GM19328 (cell line): Measurements from ENCODE around the gene HOXC11.

ENCODE experiments used
- ATAC-seq: cut with Tn5 transposase; IDR thresholded peaks from one replicate; pipeline ENCODE4 v1.9.1; 2021; ENCODE audit warnings: mild to moderate bottlenecking, moderate library complexity; ENCODE audit not compliant: unreplicated experiment

Gene HOXC11

DNA sequence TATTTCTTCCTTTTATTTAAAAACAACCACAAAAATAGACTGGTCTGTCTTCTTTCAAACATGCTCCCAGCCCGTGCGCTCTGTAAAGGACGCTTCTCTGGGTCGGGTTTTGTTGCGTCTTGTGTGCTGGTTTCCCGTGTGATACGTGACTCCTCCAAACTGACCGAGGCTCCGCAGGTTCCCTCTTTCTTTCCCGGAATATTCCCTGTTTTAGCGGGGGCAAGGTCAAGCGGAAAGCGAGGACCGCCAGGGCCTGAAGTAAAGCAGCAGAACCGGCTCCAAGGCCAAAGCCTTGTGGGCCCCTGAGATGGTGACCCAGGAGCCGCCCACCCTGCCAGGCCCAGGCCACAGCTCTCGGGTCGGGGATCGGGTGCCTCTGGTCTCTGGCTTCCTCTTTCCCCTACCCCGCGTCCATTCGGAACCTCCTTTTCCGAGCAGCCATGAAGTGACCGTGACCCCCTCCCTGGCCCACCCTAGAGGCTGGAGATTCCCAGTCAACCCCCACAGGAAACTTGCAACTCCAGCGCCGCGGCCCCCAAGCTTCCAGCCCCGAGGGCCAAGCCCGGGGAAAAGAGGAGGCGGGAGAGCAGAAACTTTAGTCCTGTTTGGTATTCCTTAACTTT, 11.1 kb downstream of the HOXC11 start:
- ATAC-seq: no peak

DNA sequence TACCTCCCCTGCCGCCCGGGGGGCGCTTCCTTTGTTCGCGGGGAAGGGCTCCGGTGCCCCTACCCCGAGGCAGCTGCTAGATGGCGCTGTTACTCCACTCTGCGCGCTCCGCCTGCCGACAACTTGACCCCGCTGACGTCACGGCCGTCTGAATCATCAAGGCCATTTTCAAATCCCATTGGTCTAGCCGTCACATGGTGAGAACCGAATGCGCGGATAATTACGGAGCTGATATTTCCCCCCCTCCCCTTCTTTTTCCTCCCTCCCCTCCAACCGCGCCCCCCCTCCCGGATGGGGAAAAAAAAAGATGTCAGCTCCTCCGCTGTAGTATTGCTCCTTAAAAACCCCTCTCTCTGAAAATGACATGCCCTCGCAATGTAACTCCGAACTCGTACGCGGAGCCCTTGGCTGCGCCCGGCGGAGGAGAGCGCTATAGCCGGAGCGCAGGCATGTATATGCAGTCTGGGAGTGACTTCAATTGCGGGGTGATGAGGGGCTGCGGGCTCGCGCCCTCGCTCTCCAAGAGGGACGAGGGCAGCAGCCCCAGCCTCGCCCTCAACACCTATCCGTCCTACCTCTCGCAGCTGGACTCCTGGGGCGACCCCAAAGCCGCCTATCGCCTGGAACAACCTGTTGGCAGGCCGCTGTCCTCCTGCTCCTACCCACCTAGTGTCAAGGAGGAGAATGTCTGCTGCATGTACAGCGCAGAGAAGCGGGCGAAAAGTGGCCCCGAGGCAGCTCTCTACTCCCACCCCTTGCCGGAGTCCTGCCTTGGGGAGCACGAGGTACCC, 12.2 kb downstream of the HOXC11 start, which contains the start of gene HOXC10:
TSS of gene HOXC10 (plus strand) at position 246 of the 791 bp plus-strand sequence. CDS start at position 360, 114 bp downstream.
- ATAC-seq: no peak

DNA sequence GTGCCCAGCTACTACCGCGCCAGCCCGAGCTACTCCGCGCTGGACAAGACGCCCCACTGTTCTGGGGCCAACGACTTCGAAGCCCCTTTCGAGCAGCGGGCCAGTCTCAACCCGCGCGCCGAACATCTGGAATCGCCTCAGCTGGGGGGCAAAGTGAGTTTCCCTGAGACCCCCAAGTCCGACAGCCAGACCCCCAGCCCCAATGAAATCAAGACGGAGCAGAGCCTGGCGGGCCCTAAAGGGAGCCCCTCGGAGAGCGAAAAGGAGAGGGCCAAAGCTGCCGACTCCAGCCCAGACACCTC, 12.7 kb downstream of the HOXC11 start:
- no peak for ATAC-seq

DNA sequence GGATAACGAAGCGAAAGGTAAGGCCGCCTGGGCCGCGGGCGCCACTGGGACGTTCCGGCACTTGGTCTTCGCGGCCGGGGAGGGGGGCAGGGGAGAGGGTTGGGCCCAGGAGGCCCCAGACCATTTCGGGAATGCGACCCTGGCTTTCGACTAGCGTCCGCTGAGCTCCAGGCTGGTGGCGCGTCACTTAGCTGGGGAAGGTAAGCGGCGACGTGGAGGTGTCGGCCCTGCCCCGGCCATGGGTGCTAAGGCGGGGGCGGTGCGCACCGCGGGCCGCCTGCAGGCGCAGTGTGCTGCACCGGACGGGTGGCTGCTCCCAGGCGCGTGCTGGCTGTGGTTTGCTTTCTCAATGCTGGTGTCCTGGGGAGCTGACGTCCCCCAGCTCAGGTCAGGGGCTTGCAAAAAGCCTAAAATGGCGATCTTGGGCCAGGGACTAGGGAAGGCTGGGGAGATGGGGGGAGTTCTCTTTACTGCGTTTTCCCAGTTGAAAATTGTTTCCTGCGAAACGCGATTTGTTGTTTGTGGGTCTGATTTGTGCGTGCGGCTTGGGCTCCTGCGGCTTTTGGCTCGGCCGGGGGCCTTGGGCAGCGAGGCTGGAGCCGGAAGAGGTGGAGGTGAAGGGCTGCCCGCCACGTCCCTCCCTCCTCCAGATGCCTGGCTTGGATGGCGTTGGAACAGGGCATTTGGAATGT, 13.2 kb downstream of the HOXC11 start:
- ATAC-seq: no peak

DNA sequence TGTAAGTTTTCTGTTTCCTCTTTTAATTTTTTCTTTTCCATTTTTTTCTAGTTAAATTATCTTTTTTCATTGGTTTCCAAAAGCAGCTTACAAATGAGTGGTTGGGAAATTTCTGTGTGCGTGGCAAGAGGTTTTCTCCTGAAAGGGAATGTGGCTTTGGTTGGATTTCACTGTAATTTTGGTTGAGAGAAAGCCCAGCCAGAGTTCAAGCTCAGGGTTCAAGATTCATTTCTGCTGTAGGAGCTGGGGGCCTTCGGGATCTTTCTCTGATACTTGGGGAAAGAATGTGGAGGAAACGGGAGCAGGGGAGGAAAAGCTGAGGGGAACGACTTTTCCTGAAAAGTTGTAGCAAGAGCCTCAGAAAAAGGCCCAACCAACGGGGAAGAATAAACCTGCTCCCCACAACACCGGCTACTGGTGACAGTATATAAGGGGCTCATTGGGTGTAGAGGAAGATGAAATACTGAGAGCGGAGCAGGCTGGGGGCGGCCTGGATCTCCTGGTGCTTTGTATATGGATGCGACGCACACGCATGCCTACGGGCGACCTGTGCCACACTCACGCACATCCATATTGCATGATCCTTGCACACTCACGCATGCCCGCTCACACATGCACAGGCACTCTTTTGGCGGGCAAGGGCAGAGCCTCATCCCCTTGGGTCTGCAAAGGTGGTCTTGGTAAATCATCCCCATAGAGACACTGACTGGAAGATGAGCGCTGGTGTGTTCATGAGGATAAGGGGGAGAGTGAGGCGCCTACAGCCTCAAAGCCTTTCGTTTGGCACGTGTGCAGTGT, 14.0 kb downstream of the HOXC11 start:
- ATAC-seq: no peak

DNA sequence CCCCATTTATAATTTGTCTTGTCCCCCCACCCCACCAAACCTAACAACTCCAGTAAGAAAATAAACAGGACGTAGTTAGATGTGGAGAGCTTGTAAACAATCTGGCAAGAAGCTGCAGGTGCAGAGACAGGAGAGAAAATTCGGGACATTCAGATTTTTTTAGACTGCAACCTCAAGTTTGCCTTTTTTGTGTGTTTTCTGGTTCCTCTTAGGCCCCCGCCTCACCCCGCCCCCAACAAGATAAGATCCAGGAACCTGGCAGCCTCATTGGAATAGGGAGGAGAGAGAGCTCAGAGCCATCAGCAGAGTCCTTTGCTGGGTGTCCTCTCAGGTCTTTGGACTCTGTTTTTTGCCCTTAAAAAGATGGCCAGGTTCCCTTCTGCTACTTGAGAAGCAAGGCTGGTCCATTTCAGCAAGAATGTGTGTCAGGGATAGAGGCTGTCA, 14.9 kb downstream of the HOXC11 start:
- ATAC-seq: no peak

DNA sequence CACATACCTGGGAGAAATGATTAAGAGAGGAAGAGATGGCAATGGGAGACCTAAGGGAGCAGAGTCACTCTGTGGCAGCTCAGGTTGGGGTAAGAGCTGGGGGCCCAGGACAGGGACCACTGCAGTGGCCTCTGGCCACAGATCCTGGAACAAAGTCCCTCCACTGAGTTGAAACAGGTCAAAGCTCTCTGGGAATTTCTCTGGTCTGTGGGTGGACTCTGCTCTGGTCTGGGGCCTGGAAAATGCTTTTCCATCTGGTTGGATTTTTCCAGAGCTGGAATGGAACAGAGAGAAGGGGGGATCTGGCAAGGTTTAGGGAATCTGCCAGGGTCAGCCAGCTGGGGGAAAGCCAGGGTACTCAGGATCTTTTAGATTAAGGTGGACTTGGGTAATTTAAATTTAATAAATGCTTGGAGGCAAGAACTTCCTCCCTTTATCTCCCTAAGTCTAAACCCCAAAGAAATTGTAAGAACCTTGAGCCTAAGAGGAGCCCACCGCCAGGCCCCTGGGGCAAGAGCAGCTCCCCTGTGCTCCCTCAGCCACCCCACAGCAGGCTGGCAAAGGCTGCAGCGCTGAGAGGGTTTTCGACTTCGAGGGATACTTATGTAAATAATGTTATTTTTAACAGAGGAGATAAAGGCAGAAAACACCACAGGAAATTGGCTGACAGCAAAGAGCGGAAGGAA, 15.8 kb downstream of the HOXC11 start:
- no peak for ATAC-seq

DNA sequence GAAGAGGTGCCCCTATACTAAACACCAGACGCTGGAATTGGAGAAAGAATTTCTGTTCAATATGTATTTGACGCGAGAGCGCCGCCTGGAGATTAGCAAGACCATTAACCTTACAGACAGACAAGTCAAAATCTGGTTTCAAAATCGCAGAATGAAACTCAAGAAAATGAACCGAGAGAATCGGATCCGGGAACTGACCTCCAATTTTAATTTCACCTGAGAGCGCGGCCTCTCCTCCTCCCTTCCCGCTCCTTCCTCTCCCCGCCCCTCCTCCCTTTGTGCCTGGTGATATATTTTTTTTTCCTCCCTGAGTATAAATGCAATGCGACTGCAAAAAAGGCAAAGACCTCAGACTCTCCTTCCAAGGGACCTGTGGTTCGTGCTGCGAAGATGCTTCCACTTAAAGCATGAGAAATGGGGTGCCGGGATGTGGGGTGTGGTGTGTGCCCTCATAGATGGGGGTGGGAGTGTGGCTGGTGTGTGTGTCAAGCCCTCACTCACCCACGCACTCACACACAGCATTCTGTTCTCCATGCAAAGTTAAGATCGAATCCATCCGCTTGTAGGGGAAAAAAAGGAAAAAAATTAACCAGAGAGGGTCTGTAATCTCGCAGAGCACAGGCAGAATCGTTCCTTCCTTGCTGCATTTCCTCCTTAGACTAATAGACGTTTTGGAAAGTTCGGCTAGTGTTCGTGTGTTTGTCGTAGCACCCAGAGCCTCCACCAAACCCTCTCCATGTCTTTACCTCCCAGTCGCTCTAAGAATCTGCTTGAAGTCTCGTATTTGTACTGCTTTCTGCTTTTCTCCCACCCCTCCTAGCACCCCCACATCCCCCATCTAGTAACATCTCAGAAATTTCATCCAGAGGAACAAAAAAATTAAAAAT, 16.5 kb downstream of the HOXC11 start:
- ATAC-seq: no peak

DNA sequence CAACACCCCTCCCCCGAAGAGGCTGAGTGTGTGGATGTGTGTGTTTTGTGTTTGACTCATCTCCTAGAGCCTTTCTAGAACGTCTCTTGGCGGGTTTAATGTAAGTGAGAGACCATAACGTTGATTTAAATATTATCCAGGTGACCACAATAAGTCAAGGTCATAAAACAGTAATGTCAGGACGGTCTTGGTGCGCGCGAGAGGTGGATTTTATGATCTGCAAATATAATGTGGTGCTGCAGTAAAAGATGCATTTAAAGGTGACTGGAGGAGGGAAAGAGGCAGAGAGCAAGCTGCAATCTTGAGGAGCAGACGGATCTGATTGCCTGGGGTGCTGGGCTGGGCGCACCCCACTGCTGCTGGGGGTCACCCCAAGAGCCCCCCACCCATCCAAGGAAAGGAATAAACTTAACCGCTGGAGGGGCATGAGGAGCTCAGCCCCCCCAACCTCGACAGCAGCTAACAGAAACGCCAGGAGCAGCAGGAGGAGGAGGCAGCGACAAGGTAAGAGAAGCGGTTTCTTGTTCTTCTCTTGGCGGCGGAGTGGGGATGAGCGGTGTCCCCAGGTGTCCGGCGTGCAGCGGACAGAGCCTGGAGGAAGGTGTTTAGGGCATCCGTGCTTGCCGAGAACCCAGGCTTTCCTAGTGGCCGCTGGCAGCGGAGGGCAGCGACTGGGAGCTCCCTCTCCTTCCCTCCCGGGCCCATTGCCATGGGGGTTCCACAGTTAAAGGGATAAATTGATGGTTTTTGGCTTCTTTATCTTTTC, 17.6 kb downstream of the HOXC11 start:
- no peak for ATAC-seq

DNA sequence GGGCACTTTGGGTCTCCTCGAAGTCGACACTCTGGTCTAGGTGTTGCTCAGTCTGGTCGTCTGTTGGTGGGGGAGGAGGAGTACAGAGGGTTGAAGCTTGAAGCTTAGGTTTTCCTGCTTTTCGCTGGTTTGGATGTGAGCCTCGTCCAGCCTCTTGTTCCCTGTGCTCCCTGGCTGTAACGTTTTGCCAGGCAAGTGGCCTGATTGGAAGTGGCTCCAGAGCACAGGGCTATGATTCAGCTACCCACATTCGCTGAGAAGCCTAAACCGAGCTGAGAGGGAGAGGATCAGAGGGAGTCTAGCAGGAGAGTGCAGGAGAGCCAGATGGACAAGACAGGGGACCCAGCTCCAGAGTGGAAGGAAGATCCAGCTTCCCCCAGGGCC, 18.1 kb downstream of the HOXC11 start:
- ATAC-seq: no peak

DNA sequence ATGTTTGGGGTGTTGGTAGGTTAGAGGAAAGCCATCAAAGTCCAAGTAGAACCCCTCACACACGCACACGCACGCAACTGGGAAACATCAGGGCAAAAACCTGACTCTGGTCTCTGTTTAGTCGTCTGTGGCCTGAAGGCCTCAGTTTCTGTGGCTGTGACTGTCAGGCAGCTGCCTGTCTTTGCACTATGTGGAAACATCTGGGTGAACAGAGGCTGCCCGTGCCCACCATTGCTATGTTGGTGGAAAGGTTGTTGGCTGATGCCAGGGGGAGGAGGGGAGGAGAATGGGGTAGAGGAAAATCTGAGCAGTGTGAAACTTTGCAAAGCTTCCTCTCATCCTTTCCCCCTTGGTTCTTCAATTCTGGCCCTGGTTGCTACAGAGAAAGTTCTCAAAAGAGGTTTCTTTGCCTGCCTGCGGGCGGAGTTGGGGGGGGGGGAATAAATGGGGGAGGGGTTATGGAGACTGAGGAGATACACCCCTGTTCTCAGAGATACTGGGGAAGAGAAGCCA, 19.5 kb downstream of the HOXC11 start:
- no peak for ATAC-seq

DNA sequence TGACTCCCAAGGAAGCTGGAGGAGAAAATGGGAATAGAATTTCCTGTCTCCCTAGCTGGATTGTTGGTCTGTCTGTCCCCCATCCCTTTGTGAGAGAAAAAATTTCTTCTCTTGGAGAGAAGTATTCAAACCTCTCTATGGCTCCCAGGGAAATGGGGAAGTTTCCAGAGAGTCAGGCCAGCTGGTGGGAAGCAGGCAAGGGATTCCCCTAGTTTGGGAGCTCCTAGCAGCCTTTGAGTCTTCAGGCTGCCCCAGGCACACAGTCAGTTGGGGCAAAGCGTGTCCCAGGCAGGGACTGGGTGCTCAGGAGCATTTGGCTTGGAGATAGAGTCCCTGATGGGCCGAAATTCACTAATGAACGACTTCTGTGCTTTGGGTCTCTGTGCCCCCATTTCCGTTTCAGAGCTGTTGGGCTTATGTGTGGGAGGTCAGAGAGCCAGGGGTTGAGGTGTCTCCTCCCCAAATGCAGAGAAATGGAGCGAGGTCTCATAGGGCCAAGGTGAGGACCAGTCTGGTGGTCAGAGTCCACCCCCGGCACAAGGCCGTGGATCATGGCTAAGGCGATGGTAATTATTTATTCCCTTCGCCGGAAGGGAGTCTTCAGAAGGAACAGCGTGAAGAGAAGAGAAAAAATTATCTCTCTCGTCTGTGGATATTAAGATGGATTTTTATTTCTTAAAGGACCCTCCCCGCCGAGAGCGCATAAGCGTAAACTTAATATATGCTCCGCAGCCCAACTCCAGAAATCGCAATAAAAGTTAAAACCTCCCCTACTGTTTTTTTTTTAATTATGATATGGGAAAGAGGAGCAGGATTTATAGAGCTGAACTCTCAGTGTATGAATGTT, 20.5 kb downstream of the HOXC11 start:
- ATAC-seq: no peak

DNA sequence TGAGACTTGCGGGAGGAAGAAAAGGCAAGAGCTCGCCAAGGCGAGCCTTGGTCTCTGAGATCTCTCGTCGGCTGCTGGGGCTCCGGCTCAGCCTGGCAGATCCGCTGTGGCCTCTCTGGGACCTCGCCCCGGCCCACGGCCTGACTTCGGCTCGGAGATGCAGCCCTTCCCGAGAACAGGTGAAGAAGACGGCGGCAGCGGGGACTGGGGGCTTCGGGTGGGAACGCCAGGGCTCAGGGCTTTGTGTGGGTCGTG, 21.0 kb downstream of the HOXC11 start:
- no peak for ATAC-seq

DNA sequence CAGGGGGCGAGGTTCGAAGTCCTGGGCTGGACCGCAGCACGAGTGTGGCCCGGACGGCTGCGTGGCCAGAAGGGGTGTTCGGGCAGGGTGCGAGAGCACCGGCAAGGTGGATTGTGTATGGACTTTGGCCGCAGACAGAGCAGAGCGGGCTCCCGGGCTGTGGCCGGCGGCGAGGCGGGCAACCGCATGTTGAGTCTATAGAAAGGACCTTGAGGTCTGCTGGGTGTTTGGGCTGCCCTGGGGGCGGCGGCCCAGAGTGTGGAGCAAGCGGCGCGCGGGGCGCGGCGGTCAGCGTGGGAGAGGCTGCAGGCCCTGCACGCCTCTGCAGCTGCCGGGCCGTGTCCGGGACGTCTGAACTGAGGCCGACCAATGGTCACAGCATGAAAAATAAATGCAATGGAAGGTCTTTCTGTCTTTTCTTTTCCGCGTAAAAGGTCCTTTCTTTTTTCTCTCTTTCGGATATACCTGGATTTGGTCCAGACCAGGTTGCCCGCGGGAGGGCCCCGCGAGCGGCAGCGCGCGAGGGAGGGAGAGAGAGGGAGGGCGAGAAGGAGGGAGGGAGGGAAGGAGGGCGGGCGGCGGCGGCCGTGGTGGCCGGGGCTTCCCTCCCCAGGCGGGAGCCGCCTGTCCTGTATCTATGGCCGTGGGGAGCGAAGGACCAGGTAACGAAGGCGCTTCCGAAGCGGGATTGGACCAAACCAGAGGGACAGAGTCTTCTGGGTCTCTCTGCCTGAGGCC, 21.5 kb downstream of the HOXC11 start:
- no peak for ATAC-seq

DNA sequence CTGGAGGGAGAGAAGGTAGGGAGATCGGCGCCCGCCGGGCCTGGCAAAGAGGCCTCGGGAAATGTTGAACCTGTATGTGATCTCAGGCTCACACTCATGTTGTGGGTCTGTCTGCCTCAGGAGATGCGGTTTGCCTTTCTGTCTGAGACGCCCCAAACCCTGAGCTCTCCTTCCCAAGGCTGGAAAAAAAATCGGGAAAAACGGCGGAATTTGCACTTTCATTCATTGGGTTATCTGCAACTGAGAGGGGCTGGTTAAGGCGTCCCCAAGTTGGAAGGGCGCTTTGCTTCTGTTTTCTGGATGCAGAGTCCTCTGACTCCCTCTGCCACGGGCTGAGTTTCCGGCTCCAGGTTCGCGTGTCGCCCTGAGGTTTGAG, 22.1 kb downstream of the HOXC11 start:
- ATAC-seq: no peak

DNA sequence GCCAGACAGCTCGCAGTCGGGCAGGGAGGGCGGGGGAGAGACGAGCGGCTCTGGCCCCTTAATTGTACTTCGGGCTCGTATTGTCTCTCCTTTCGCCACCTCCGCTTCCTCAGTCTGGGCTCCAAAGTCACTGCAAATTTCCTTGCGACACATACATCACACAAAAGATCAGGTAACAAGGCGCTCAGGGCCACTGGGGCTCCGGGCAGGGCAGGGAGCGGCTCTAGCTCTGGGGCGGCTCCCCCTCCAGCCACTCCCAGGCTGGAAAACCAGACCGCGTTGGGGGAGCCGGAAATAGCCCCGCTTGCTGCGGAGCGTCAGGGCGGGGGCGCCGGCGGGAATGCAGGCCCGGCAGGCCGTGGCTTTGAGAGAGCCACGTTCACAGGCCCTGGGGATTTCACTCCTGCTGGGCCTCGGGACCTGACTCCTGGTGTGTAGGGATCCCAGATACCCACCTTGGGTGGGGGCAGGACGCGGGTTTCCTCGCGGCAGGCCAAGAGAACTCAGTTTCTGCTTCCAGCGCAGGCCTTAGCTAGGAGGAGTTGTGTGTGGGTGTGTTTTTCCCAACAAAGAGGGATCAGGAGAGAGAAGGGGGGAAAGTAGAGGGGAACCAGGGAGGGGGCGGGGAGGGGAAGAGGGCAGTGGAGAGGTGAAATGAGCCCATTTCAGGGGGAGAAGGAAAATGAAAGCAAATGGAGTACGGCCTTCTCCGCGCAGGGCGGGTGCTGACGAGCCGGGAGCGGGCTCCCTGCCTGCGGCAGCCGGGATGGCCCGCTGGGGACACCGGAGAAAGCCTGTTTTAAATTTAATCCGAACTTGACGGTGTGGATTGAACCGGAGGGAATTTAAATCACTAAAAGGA, 22.7 kb downstream of the HOXC11 start:
- ATAC-seq: no peak
